ENCODE results near the gene TMEM72. TPM values are rescaled to one million over a fixed set of nuclear protein-coding genes. Genes with fewer than 3 reads are reported as not detected.

The TMEM72 gene
- total and polyA plus RNA-seq, 2 donors (not counting 1 experiment from before 2014, with no cell fraction given): not detected

DNA sequence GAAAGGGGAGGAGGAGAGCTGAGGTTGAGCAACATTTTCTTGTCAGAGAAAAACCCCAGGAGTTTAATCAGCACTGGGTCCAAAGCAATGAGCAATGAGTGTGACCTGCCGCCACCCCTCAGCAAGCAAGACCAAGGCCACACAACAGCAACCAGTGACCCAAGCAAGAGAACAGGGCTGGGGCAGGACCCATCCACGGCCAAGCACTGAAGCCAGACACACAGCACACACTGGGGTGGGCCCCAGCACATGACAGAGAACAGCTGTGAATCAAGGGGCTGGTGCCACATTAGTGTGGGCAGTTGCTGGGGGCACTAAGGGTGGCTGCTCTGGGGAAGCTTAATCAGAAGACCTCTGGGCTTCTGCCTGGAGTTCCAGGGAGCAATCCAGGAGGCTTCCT is 16.2 kb downstream of the TMEM72 start:
- Histone ChIP-seq H4K20me1 (ENCODE audit: control insufficient read depth, insufficient read depth, low read length, poor library complexity, severe bottlenecking) (no peaks in the 10 kb centered on the region), H3K36me3 (replicated peaks in 1 of 2; ENCODE audit: control extremely low read depth in 1 of 2, control insufficient read depth in 1 of 2, extremely low read depth in 1 of 2, insufficient read depth in 2 of 2, low read length in 1 of 2) (no peaks in the 10 kb centered on the region), H3K4me2 (replicated peaks; ENCODE audit: low read depth, low read length, poor library complexity, severe bottlenecking) (no peak overlapping the region), H3K79me2 (ENCODE audit: control insufficient read depth, insufficient read depth, low read length) (no peaks in the 10 kb centered on the region), H3K27ac (ENCODE audit: low read length in 2 of 2) (no peak overlapping the region), H3K4me1 (ENCODE audit: control insufficient read depth in 2 of 2, insufficient read depth in 2 of 2, low read length in 2 of 2) (no peaks in the 10 kb centered on the region), H3K9me3 (ENCODE audit: control extremely low read depth in 1 of 3, control insufficient read depth in 2 of 3, insufficient read depth in 1 of 3, low read length in 2 of 3) (no peaks in the 10 kb centered on the region), H3K27me3 (replicated peaks in 1 of 4; ENCODE audit: control extremely low read depth in 1 of 4, control insufficient read depth in 3 of 4, insufficient read depth in 4 of 4, low read length in 3 of 4) (no peaks in the 10 kb centered on the region), H2AFZ (ENCODE audit: insufficient read depth, low read depth, low read length, poor library complexity, severe bottlenecking) (no peak overlapping the region), H3K9ac (ENCODE audit: low read length) (no peak overlapping the region), H3K4me3 (ENCODE audit: control extremely low read depth in 1 of 5, extremely low read depth in 1 of 5, insufficient read depth in 1 of 5, low read depth in 2 of 5, low read length in 4 of 5) (no peak overlapping the region)
- H3K27ac Mint-ChIP-seq: no peak overlapping the region
- ChIA-PET CTCF (interaction anchor here (0.7 kb wide), 1 partner anchor 41 kb away, joined by 3 read pairs; no protein-coding TSS in a partner anchor), POLR2A (no interaction called here)
- no peaks in the 10 kb centered on the region for H3K9me3 Mint-ChIP-seq (ENCODE audit: insufficient read depth)
- H3K4me1 Mint-ChIP-seq: no peaks in the 10 kb centered on the region
- ATAC-seq (ENCODE audit: low read depth) (no peak), DNase-seq (no peak)
- H3K4me3 Mint-ChIP-seq: no peak overlapping the region
- H3K27me3 Mint-ChIP-seq: no peaks in the 10 kb centered on the region
- 77% methylated on average over 2 of the region's 2 CpGs for WGBS (ENCODE audit: insufficient coverage)
- TF ChIP-seq EZH2 (IDR thresholded peaks at IDR 0.05; ENCODE audit: borderline replicate concordance, insufficient read depth, low read depth, low read length, poor library complexity, severe bottlenecking): no peak
- TF ChIP-seq, protein P1, sequence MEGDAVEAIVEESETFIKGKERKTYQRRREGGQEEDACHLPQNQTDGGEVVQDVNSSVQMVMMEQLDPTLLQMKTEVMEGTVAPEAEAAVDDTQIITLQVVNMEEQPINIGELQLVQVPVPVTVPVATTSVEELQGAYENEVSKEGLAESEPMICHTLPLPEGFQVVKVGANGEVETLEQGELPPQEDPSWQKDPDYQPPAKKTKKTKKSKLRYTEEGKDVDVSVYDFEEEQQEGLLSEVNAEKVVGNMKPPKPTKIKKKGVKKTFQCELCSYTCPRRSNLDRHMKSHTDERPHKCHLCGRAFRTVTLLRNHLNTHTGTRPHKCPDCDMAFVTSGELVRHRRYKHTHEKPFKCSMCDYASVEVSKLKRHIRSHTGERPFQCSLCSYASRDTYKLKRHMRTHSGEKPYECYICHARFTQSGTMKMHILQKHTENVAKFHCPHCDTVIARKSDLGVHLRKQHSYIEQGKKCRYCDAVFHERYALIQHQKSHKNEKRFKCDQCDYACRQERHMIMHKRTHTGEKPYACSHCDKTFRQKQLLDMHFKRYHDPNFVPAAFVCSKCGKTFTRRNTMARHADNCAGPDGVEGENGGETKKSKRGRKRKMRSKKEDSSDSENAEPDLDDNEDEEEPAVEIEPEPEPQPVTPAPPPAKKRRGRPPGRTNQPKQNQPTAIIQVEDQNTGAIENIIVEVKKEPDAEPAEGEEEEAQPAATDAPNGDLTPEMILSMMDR (IDR thresholded peaks at IDR 0.05): no peak
- intact Hi-C loops (cut with micrococcal nuclease): no loop called here

GRCh38 chr10:44928462-44928861 is 17.3 kb downstream of the TMEM72 start:
- intact Hi-C loops (cut with micrococcal nuclease): no loop called here
- CTCF ChIA-PET: no interaction called here
- no peak for DNase-seq

More at GRCh38 chr10:44928462-44928861, 17.3 kb downstream of the TMEM72 start:
- Histone ChIP-seq H2AFZ (ENCODE audit: insufficient read depth, low read depth, low read length, poor library complexity, severe bottlenecking) (no peak overlapping the region), H3K79me2 (ENCODE audit: control insufficient read depth, insufficient read depth, low read length) (no peaks in the 10 kb centered on the region), H3K4me1 (ENCODE audit: control insufficient read depth in 2 of 2, insufficient read depth in 2 of 2, low read length in 2 of 2) (peaks cover 0 to 5% of the 10 kb centered on the region in 2 donors), H3K36me3 (replicated peaks in 1 of 2; ENCODE audit: control extremely low read depth in 1 of 2, control insufficient read depth in 1 of 2, extremely low read depth in 1 of 2, insufficient read depth in 2 of 2, low read length in 1 of 2) (no peaks in the 10 kb centered on the region), H3K27me3 (replicated peaks in 1 of 4; ENCODE audit: control extremely low read depth in 1 of 4, control insufficient read depth in 3 of 4, insufficient read depth in 4 of 4, low read length in 3 of 4) (no peaks in the 10 kb centered on the region), H4K20me1 (ENCODE audit: control insufficient read depth, insufficient read depth, low read length, poor library complexity, severe bottlenecking) (no peaks in the 10 kb centered on the region), H3K27ac (ENCODE audit: low read length in 2 of 2) (no peak overlapping the region), H3K9ac (ENCODE audit: low read length) (no peak overlapping the region), H3K4me2 (replicated peaks; ENCODE audit: low read depth, low read length, poor library complexity, severe bottlenecking) (no peak overlapping the region), H3K9me3 (ENCODE audit: control extremely low read depth in 1 of 3, control insufficient read depth in 2 of 3, insufficient read depth in 1 of 3, low read length in 2 of 3) (no peaks in the 10 kb centered on the region), H3K4me3 (ENCODE audit: control extremely low read depth in 1 of 5, extremely low read depth in 1 of 5, insufficient read depth in 1 of 5, low read depth in 2 of 5, low read length in 4 of 5) (no peak overlapping the region)
- Mint-ChIP-seq H3K4me1 (no peaks in the 10 kb centered on the region), H3K4me3 (no peak overlapping the region), H3K27ac (no peak overlapping the region), H3K27me3 (no peaks in the 10 kb centered on the region), H3K9me3 (ENCODE audit: insufficient read depth) (no peaks in the 10 kb centered on the region)
- TF ChIP-seq EZH2 (IDR thresholded peaks at IDR 0.05; ENCODE audit: borderline replicate concordance, insufficient read depth, low read depth, low read length, poor library complexity, severe bottlenecking): no peak
- no peak for ATAC-seq (ENCODE audit: low read depth)
- POLR2A ChIA-PET: no interaction called here

All from B cell (primary cell).